Measurements from ENCODE around the gene USP8. TPM values are rescaled to one million over a fixed set of nuclear protein-coding genes. Genes with fewer than 3 reads are reported as not detected.

Gene USP8
- total RNA-seq, 1 donor from 2014 or later: 34.5 TPM

GRCh38 chr15:50562735-50563640, 138.8 kb downstream of the USP8 start:
- peaks cover 16 to 40% of the 10 kb centered on the region in 2 donors for H3K36me3 ChIP-seq
- H3K4me3 ChIP-seq: no peak overlapping the region
- no peak for TF ChIP-seq CTCF (IDR thresholded peaks at IDR 0.05)
- intact Hi-C loops (cut with DNase I): no loop called here
- H3K27me3 ChIP-seq: no peaks in the 10 kb centered on the region
- no peaks in the 10 kb centered on the region for H3K9me3 ChIP-seq
- DNase-seq (ENCODE audit: low spot score in 2 of 2): no peak
- no peaks in the 10 kb centered on the region for H3K4me1 ChIP-seq
- H3K27ac ChIP-seq: no peak overlapping the region

GRCh38 chr15:50563756-50564155, 139.6 kb downstream of the USP8 start:
- intact Hi-C loops (cut with DNase I): no loop called here
- Histone ChIP-seq H3K9me3 (no peaks in the 10 kb centered on the region), H3K27ac (no peak overlapping the region), H3K4me3 (no peak overlapping the region), H3K27me3 (no peaks in the 10 kb centered on the region), H3K36me3 (peaks cover 23 to 44% of the 10 kb centered on the region in 2 donors), H3K4me1 (no peaks in the 10 kb centered on the region)
- no peak for TF ChIP-seq CTCF (IDR thresholded peaks at IDR 0.05)
- no peak for DNase-seq (ENCODE audit: low spot score in 2 of 2)

Other genes starting within 250 kb of the USP8 start
- not detected for gene SLC27A2, start 242.2 kb upstream of the USP8 start, total RNA-seq
- not detected for gene HDC, start 158.7 kb upstream of the USP8 start, total RNA-seq
- 10.9 TPM for gene GABPB1, start 69.2 kb upstream of the USP8 start, total RNA-seq
- not detected for gene USP50, start 122.3 kb downstream of the USP8 start, total RNA-seq